Activated naive CD8-positive, alpha-beta T cell treated with anti-CD3 and anti-CD28 coated beads, Interleukin-2, amount 50 U/mL, for 24 hours (primary cell): ENCODE results near the gene UNC45B.

Source experiments
- ATAC-seq: fragments of 150-1000 bp; cut with Tn5 transposase; one replicate; pipeline ENCODE4 v1.10.0; 2021
- DNase-seq: peaks from one replicate; pipeline ENCODE4 v3.0.0; 2021
- H3K27ac Mint-ChIP-seq: one replicate; pipeline ENCODE4 v1.8.0; 2021; ENCODE audit warnings: mild to moderate bottlenecking, mixed read lengths
- H3K27me3 Mint-ChIP-seq: one replicate; pipeline ENCODE4 v1.8.0; 2021; ENCODE audit warnings: mixed read lengths
- H3K36me3 Mint-ChIP-seq: one replicate; pipeline ENCODE4 v1.8.0; 2021; ENCODE audit warnings: low read depth, mixed read lengths
- H3K4me1 Mint-ChIP-seq: one replicate; pipeline ENCODE4 v1.8.0; 2021; ENCODE audit warnings: mixed read lengths
- H3K4me3 Mint-ChIP-seq: one replicate; pipeline ENCODE4 v1.8.0; 2021; ENCODE audit warnings: mild to moderate bottlenecking, moderate library complexity, mixed read lengths
- H3K9me3 Mint-ChIP-seq: one replicate; pipeline ENCODE4 v1.8.0; 2021; ENCODE audit warnings: mixed read lengths

The UNC45B gene

DNA sequence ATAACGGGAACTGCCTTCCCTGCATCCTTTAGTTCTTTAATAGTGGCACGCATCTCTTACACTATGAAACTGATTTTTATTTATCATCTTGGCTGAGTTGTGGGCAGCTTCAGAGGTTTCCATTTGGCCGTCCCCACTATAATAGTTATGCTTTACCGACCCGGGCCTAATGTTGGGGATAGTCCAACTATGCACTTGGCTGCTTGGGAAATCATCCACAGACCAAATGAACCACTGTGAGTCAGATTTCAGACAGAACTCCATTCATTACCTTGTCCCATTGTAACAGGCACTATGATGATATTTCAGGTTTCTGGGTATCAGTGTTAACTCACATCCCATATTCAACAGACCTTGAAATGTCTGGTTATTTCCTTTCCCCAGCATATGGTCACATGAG lies 89.2 kb downstream of the UNC45B start:
- H3K27ac Mint-ChIP-seq: no peak overlapping the region
- H3K36me3 Mint-ChIP-seq: no peaks in the 10 kb centered on the region
- no peak overlapping the region for H3K4me3 Mint-ChIP-seq
- peaks cover 78% of the 10 kb centered on the region for H3K4me1 Mint-ChIP-seq
- no peaks in the 10 kb centered on the region for H3K9me3 Mint-ChIP-seq
- no peaks in the 10 kb centered on the region for H3K27me3 Mint-ChIP-seq
- ATAC-seq (no peak), DNase-seq (no peak)

DNA sequence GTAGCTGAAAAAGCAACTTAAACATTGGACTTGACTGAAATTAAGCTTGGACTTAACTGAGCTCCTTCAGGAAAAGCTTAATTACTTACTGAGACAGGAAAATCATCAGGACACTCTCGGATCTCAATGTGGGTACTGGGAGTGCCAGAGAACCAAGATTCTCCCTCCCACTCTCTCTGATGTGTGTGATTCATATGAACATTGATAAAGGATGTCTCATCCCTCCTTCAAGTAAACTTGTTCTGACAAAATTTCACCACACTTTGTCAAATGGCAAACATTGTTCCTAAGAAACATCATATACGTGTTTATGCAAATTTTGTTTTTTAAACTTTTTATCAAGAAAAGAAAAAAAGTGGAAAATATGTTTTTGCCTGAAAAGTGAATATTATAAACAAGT lies 91.2 kb downstream of the UNC45B start:
- Mint-ChIP-seq H3K27me3 (no peaks in the 10 kb centered on the region), H3K4me1 (peaks cover 76% of the 10 kb centered on the region), H3K4me3 (peak overlapping the region; percentile 83), H3K9me3 (no peaks in the 10 kb centered on the region), H3K27ac (peak overlapping the region; percentile 46), H3K36me3 (no peaks in the 10 kb centered on the region)
- DNase-seq (no peak), ATAC-seq (peak; percentile 21)
